GM21529 (cell line): ENCODE data around the gene PLEKHJ1.

Experiments
- ATAC-seq: cut with Tn5 transposase; IDR thresholded peaks from one replicate; pipeline ENCODE4 v1.9.1; 2021; ENCODE audit not compliant: unreplicated experiment

PLEKHJ1 gene

GRCh38 chr19:2224754-2225349 is 11.3 kb downstream of the PLEKHJ1 start:
- no peak for ATAC-seq

- ATAC-seq = no peak
Measured at GRCh38 chr19:2223959-2224358, 12.2 kb downstream of the PLEKHJ1 start.

GRCh38 chr19:2223391-2223790 is 12.7 kb downstream of the PLEKHJ1 start:
- ATAC-seq = no peak

GRCh38 chr19:2221918-2222317 is 14.2 kb downstream of the PLEKHJ1 start:
- no peak for ATAC-seq

GRCh38 chr19:2221250-2221831 is 14.8 kb downstream of the PLEKHJ1 start:
- no peak for ATAC-seq

GRCh38 chr19:2219726-2220125 is 16.4 kb downstream of the PLEKHJ1 start:
- ATAC-seq = no peak

GRCh38 chr19:2217591-2217990 is 18.5 kb downstream of the PLEKHJ1 start:
- ATAC-seq = no peak

GRCh38 chr19:2216361-2217225 is 19.5 kb downstream of the PLEKHJ1 start:
- ATAC-seq = no peak

GRCh38 chr19:2215281-2215751 is 20.8 kb downstream of the PLEKHJ1 start:
- no peak for ATAC-seq

GRCh38 chr19:2214251-2214650 is 21.9 kb downstream of the PLEKHJ1 start:
- ATAC-seq = no peak

- ATAC-seq = no peak
Measured at GRCh38 chr19:2213799-2214198, 22.3 kb downstream of the PLEKHJ1 start.

GRCh38 chr19:2212861-2213711 is 23.0 kb downstream of the PLEKHJ1 start:
- no peak for ATAC-seq

- no peak for ATAC-seq
Measured at GRCh38 chr19:2210987-2211740, 25.0 kb downstream of the PLEKHJ1 start.

- ATAC-seq = no peak
Measured at GRCh38 chr19:2210206-2210605, 25.9 kb downstream of the PLEKHJ1 start.

- ATAC-seq = no peak
Measured at GRCh38 chr19:2209408-2209807, 26.7 kb downstream of the PLEKHJ1 start.

GRCh38 chr19:2208975-2209374 is 27.2 kb downstream of the PLEKHJ1 start:
- ATAC-seq = no peak

GRCh38 chr19:2207991-2208860 is 27.9 kb downstream of the PLEKHJ1 start:
- ATAC-seq = no peak

- no peak for ATAC-seq
Measured at GRCh38 chr19:2207008-2207407, 29.1 kb downstream of the PLEKHJ1 start.

GRCh38 chr19:2202366-2202765 is 33.8 kb downstream of the PLEKHJ1 start:
- no peak for ATAC-seq
